Activated T-helper 17 cell treated with anti-CD3 and anti-CD28 coated beads, Interleukin-2, amount 50 U/mL, for 72 hours (primary cell): Measurements from ENCODE around the gene ART5. TPM values are rescaled to one million over a fixed set of nuclear protein-coding genes. Genes with fewer than 3 reads are reported as not detected.
"Not testable (repeated sequence)": the region's sequence is repeated elsewhere in the genome, so short reads cannot be mapped to it uniquely, and the experiment has no call there.

Experiments used
- ATAC-seq: fragments of 150-1000 bp; cut with Tn5 transposase; replicated peaks from 2 replicates; pipeline ENCODE4 v1.10.0; 2021; ENCODE audit warnings: mild to moderate bottlenecking, moderate library complexity
- H3K27ac Mint-ChIP-seq: one replicate; pipeline ENCODE4 v1.8.0; 2022; ENCODE audit warnings: mixed read lengths
- H3K27me3 Mint-ChIP-seq: one replicate; pipeline ENCODE4 v1.8.0; 2022; ENCODE audit warnings: mixed read lengths
- H3K36me3 Mint-ChIP-seq: one replicate; pipeline ENCODE4 v1.8.0; 2022; ENCODE audit warnings: low read depth, mild to moderate bottlenecking, mixed read lengths
- H3K4me1 Mint-ChIP-seq: one replicate; pipeline ENCODE4 v1.8.0; 2022; ENCODE audit warnings: mixed read lengths
- H3K4me3 Mint-ChIP-seq: one replicate; pipeline ENCODE4 v1.8.0; 2022; ENCODE audit warnings: mild to moderate bottlenecking, mixed read lengths
- H3K9me3 Mint-ChIP-seq: one replicate; pipeline ENCODE4 v1.8.0; 2022; ENCODE audit warnings: mixed read lengths
- total RNA-seq, 2 donors: library from RNA; stranded (reverse); gene quantifications; one replicate each; pipeline ENCODE4 v1.2.3, GENCODE V29; 2022

The ART5 gene
- total RNA-seq, 2 donors from 2014 or later, result not detected

DNA sequence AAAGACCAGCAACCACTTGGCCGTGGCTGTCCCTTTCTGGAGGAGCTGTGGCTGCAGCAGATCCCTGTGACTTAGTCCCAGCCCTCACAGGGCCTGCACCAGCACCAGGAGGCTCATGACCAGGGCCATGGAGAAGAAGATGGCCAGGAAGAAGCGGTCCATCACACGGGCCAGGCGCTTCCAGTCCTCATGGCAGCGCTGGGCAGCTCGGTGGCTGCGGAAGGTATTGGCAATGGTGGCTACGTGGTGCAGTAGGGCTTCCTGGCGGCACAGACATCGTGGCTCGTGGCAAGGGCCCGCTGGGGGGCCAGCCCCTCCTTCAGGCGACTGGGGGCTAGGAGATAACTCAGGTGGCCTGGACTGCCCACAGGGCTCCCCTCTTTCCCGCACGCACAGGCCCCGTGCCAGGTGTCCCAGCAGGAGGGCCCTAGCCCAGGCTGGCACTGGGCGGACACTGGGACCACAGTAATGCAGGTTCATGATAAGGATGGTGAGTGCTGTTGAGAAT, 24.3 kb upstream of the ART5 start:
- no peaks in the 10 kb centered on the region for H3K4me1 Mint-ChIP-seq
- H3K4me3 Mint-ChIP-seq, result no peak overlapping the region
- H3K27me3 Mint-ChIP-seq, result no peaks in the 10 kb centered on the region
- peaks cover 40% of the 10 kb centered on the region for H3K36me3 Mint-ChIP-seq
- H3K27ac Mint-ChIP-seq, result no peak overlapping the region
- H3K9me3 Mint-ChIP-seq, result no peaks in the 10 kb centered on the region
- ATAC-seq, result no peak

DNA sequence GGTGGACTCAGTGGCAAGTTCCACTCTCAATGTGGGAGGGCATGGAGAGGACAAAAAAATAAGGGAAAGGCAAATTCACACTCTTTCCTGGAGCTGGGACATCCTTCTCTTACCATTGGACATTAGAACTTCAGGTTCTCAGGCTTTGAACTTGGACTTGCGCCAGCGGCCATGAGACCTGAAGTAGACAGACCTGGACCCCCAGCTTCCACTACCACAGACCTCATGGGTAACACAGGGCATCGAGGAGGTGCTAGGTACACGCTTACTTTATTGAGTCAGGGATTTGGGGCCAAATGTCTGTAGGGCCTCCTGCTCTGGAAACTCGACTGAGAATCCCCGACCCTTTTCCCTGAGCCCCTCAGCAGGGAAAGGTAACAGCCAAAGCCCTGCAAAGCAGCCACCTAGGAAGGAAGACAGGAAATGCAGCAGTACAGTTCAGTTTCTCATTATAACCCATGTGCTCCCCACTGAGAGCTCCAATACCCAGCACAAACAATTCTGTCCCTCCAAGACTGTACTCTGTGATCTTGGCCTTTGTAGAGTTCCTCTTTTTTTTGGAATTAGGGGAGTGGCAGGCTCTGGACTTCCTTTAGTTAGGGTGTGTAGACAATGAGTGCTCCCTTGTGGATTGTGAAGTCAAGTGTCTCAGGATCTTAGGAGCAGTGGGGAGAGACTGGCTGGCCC, 23.7 kb upstream of the ART5 start:
- no peak for ATAC-seq
- Mint-ChIP-seq H3K36me3 (peaks cover 34% of the 10 kb centered on the region), H3K27me3 (no peaks in the 10 kb centered on the region), H3K9me3 (no peaks in the 10 kb centered on the region), H3K27ac (peak overlapping the region; percentile 12), H3K4me1 (no peaks in the 10 kb centered on the region), H3K4me3 (no peak overlapping the region)

DNA sequence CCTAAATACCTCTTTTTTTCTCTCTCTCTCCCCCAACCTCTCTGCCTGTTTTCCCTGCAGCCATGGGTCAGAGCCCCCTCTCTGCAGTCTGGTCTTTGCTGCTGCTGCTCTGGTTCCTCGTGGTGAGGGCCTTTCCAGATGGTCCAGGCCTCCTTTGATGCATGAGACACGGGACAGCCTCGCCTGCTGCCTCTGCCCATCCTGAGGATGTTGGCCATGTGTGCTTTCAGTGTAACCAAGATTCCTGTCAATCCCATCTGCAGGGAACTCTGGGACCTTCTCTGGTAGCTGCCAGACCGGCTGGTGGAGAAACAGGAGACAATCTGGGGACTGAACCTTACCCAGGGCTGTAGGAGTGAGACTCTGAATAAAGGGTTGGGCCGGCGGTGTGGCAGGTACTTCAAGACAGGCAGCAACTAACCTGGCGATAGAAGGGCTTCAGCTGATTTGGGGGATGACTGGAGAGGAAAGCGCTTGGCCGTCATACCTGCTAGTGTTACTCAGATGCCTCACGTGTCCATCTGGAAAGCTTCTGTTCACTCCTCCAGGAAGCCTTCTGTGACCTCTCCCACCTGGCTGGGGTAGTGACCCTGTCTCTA, 22.3 kb upstream of the ART5 start:
- no peaks in the 10 kb centered on the region for H3K9me3 Mint-ChIP-seq
- H3K36me3 Mint-ChIP-seq, result peaks cover 24% of the 10 kb centered on the region
- no peak overlapping the region for H3K27ac Mint-ChIP-seq
- no peak for ATAC-seq
- no peaks in the 10 kb centered on the region for H3K4me1 Mint-ChIP-seq
- no peak overlapping the region for H3K4me3 Mint-ChIP-seq
- no peaks in the 10 kb centered on the region for H3K27me3 Mint-ChIP-seq

DNA sequence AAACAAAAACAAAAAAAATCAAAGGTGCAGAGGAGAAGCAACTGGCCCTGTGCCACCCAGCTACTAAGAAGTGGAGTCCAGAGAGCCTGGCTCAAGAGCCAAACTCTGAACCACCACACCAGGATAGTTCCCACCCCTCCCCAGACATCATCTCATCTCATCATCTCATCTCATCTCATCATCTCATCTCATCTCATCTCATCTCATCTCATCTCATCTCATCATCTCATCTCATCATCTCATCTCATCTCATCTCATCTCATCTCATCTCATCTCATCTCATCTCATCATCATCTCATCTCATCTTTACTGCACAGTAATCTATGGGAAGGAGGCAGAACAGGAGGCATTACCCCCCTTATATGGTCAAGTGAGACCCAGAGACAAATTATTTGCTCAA, 21.1 kb upstream of the ART5 start:
- Mint-ChIP-seq H3K4me1 (no peaks in the 10 kb centered on the region), H3K27me3 (peaks cover 5% of the 10 kb centered on the region), H3K9me3 (no peaks in the 10 kb centered on the region), H3K4me3 (no peak overlapping the region), H3K27ac (no peak overlapping the region), H3K36me3 (peaks cover 11% of the 10 kb centered on the region)
- ATAC-seq, result no peak

DNA sequence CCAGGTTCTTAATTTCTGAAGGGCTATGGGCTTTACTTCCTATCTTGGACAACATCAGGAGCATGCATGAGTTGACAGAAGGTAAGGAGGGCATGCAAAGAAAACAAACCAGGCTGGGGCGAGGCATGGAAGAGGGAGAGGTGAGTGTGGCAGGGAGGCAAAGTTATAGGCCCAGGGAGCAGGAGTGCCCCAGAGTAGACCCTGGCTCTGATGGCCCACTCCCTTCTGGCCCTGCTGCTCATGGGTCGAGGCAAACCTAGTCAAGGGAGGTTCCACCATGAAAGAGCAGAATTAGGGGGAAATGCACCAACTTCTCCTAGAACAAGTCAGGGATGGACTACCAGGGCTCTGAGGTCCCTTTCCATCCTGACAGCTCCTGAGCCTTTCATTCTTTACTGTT, 19.2 kb upstream of the ART5 start:
- ATAC-seq, result no peak
- peaks cover 11% of the 10 kb centered on the region for H3K36me3 Mint-ChIP-seq
- H3K4me3 Mint-ChIP-seq, result no peak overlapping the region
- H3K27me3 Mint-ChIP-seq, result peaks cover 5% of the 10 kb centered on the region
- no peaks in the 10 kb centered on the region for H3K4me1 Mint-ChIP-seq
- no peak overlapping the region for H3K27ac Mint-ChIP-seq
- no peaks in the 10 kb centered on the region for H3K9me3 Mint-ChIP-seq

DNA sequence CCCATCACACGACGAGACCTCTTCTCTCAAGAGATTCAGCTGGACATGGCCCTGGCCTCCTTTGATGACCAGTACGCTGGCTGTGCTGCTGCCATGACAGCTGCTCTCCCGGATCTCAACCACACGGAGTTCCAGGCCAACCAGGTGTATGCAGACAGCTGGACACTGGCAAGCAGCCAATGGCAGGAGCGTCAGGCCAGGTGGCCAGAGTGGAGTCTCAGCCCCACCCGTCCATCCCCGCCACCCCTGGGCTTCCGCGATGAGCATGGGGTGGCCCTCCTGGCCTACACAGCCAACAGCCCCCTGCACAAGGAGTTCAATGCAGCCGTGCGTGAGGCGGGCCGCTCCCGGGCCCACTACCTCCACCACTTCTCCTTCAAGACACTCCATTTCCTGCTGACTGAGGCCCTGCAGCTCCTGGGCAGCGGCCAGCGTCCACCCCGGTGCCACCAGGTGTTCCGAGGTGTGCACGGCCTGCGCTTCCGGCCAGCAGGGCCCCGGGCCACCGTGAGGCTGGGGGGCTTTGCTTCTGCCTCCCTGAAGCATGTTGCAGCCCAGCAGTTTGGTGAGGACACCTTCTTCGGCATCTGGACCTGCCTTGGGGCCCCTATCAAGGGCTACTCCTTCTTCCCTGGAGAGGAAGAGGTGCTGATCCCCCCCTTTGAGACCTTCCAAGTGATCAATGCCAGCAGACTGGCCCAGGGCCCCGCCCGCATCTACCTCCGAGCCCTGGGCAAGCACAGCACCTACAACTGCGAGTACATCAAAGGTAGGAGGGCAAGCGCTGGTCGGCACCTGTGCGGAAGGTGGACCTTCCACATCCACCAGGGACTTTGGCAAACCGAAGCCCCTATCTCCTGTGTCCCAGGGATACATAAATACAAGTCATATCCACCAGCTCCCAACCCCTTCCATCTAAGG, 18.1 kb upstream of the ART5 start:
- Mint-ChIP-seq H3K4me1 (no peaks in the 10 kb centered on the region), H3K27ac (no peak overlapping the region), H3K4me3 (no peak overlapping the region), H3K9me3 (no peaks in the 10 kb centered on the region), H3K27me3 (peaks cover 8% of the 10 kb centered on the region), H3K36me3 (peaks cover 4% of the 10 kb centered on the region)
- no peak for ATAC-seq

DNA sequence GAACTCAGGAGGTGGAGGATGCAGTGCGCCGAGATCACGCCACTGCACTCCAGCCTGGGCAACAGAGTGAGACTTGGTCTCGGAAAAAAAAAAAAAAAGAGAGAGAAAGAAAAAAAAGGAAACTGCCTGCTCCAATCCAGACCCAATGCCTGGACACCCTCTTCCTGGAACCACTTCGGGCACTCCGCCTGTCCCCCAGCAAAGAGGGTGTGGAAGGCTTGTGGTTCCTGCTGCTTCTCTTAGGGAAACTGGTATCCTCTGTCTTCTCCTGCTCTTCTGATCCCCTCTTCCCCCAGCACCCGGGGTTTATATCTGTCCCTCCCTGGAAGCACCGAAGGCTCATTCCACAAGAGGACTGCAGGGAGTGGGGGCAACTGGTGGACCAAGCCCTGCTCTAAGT, 16.5 kb upstream of the ART5 start:
- Mint-ChIP-seq H3K9me3 (no peaks in the 10 kb centered on the region), H3K27me3 (peaks cover 8% of the 10 kb centered on the region), H3K36me3 (no peaks in the 10 kb centered on the region), H3K4me3 (no peak overlapping the region), H3K4me1 (no peaks in the 10 kb centered on the region), H3K27ac (no peak overlapping the region)
- no peak for ATAC-seq

DNA sequence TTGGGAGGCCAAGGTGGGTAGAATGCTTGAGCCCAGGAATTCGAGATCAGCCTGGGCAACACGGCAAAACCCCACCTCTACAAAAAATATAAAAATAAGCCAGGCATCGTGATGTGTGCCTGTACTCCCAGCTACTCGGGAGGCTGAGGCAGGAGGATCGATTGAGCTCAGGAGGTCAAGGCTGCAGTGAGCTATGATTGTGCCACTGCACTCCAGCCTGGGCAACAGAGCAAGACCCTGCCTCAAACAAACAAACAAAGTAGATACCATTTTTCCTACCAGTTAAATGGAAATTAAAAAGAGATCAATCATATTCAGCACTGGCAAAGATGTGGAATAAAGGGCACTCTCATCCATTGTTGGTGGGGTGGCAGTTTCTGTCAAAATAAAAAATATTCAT, 15.5 kb upstream of the ART5 start:
- not testable (repeated sequence) for H3K27me3 Mint-ChIP-seq, H3K36me3 Mint-ChIP-seq

DNA sequence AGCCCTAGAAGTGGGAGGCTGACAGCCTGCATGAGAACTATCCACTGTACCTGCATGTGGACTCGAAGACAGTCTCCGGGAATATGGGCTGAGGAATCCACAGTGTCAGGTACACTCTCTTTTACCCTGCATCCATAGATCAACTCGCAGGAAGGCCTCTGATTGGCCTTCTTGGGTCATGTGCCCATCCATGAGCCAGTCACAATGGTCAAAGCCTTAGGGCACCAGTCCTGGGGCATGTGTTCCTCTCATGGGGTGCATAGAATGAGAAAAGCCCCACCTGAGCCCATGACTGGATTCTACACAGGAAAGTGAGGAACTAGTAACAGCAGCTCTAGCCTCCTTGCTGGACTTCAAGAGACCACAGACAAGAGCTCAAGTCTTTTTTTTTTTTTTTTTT, 13.8 kb upstream of the ART5 start:
- Mint-ChIP-seq H3K9me3 (no peaks in the 10 kb centered on the region), H3K4me3 (no peak overlapping the region), H3K36me3 (no peaks in the 10 kb centered on the region), H3K27me3 (peaks cover 20% of the 10 kb centered on the region), H3K27ac (no peak overlapping the region), H3K4me1 (no peaks in the 10 kb centered on the region)
- ATAC-seq, result peak; percentile 26

More for the DNA sequence above, 15.5 kb upstream of the ART5 start:
- not testable (repeated sequence) for H3K4me3 Mint-ChIP-seq, ATAC-seq, H3K27ac Mint-ChIP-seq, H3K9me3 Mint-ChIP-seq, H3K4me1 Mint-ChIP-seq

DNA sequence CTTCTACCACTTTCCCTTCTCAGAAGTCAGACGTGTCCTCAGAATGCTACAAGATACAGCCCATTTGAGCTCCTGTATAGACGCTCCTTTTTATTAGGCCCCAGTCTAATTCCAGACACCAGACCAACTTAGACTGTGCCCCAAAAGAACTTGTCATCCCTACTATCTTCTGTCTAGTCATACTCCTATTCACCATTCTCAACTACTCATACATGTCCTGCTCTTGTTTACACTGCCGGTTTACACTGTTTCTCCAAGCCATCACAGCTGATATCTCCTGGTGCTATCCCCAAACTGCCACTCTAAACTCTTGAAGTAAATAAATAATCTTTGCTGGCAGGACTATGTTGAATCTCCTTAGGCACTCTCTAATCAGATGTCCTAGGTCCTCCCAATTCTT, 10.7 kb upstream of the ART5 start:
- not testable (repeated sequence) for H3K27ac Mint-ChIP-seq, H3K4me3 Mint-ChIP-seq, H3K36me3 Mint-ChIP-seq, H3K4me1 Mint-ChIP-seq, ATAC-seq, H3K9me3 Mint-ChIP-seq
- H3K27me3 Mint-ChIP-seq, result peaks cover 36% of the 10 kb centered on the region

DNA sequence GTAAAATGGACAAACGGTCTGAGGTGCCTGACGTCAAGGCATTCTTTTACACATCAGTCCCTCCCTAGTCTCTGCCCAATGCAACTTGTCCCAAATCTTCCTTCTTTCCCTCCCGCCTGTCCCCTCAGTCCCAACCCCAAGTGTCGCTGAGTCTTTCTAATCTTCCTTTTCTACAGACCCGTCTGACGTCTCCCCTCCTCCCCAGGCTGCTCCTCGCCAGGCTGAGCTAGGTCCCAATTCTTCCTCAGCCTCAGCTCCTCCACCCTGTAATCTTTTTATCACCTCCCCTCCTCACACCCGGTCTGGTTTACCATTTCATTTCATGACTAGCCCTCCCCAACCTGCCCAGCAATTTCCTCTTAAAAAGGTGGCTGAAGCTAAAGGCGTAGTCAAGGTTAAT, 7.6 kb upstream of the ART5 start:
- H3K4me3 Mint-ChIP-seq, H3K36me3 Mint-ChIP-seq, H3K9me3 Mint-ChIP-seq, H3K4me1 Mint-ChIP-seq, ATAC-seq, H3K27ac Mint-ChIP-seq: not testable (repeated sequence)
- peaks cover 41% of the 10 kb centered on the region for H3K27me3 Mint-ChIP-seq

DNA sequence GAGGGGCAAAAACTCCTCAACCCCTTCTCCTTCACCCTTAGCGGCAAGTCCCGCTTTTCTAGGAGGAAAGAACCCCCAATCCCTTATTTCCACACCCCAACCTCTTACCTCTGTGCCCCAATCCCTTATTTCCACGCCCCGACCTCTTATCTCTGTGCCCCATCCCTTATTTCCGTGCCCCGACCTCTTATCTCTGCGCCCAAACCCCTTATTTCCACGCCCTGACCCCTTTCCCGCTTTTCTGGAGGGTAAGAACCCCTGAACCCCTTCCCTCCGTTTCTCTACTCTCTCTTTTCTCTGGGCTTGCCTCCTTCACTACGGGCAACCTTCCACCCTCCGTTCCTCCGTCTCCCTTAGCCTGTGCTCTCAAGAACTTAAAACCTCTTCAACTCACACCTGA, 7.1 kb upstream of the ART5 start:
- not testable (repeated sequence) for ATAC-seq, H3K36me3 Mint-ChIP-seq, H3K4me1 Mint-ChIP-seq, H3K9me3 Mint-ChIP-seq, H3K27ac Mint-ChIP-seq, H3K4me3 Mint-ChIP-seq
- H3K27me3 Mint-ChIP-seq, result peaks cover 43% of the 10 kb centered on the region

DNA sequence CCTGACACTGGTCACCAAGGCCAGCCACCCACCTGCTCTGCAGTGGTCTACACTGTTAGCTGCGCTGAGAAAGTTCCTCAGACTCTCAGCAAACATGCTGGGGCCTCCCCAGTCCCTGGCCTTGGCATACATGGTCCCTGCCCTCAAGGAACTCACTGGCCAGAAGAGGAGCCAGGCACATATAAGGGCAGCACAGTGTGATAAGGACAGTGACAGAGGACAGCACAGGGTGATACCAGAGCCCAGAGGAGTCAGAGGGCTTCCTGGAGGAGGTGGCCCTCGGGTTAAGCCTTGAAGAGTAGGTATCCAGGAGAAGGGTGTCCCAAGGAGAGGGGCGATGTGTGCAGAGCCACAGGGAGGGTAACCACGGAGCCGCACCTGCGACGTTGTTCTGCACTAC, 3.8 kb upstream of the ART5 start:
- Mint-ChIP-seq H3K27ac (no peak overlapping the region), H3K4me3 (no peak overlapping the region), H3K4me1 (no peaks in the 10 kb centered on the region), H3K36me3 (no peaks in the 10 kb centered on the region), H3K9me3 (no peaks in the 10 kb centered on the region), H3K27me3 (peaks cover 36% of the 10 kb centered on the region)
- ATAC-seq, result no peak

DNA sequence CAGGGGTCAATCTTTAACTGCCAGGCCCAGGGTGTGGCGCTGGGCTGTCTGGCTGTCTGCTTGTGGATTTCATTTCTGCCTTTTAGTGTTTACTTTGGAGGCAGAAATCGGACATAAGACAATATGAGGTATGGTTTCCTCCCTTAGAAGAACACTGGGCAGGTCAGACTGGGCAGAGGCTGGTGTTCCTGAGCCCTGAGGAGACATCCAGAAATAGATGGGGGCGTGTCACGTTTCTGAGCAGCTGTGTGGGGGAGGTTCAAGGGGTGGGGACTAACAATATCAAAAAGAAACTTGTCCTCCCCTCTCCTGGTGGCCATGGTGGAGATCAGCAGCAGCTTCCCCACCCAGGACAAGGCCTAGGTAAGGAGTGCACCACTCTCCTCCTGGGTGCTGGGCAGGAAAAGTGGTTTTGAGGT, 3.0 kb upstream of the ART5 start, which contains the start of gene ART1:
ART1 (plus strand) TSS at position 312 of the 419 bp plus-strand sequence. CDS start 14,086 bp downstream, outside the sequence.
- Mint-ChIP-seq H3K27ac (no peak within 1 kb of the TSS), H3K27me3 (peaks cover 31% of the 10 kb centered on the region), H3K9me3 (no peaks in the 10 kb centered on the region), H3K4me1 (no peaks in the 10 kb centered on the region), H3K36me3 (no peaks in the 10 kb centered on the region), H3K4me3 (no peak within 1 kb of the TSS)
- no peak for ATAC-seq
